Gastrocnemius medialis (tissue), 4 donors: ENCODE measurements around the gene MNAT1. TPM values are rescaled to one million over a fixed set of nuclear protein-coding genes. Genes with fewer than 3 reads are reported as not detected.
"Not testable (repeated sequence)": the region's sequence is repeated elsewhere in the genome, so short reads cannot be mapped to it uniquely, and the experiment has no call there.

ENCODE experiments used
- ATAC-seq, 2 donors: fragments of 150-250 bp; one replicate each; pipeline ENCODE4 v1.9.1; 2016
- DNase-seq, 2 donors: peaks; one replicate each; pipeline ENCODE4 v3.0.0-alpha.2; 2019
- H3K27ac ChIP-seq, 4 donors: fragments of 200-600 bp; sonication (generic); 1 replicate in 1 of 4; 2 replicates in 3 of 4; pipeline ENCODE4 v1.5.1; 2016 to 2018; ENCODE audit warnings: mild to moderate bottlenecking in 2 of 4, moderate library complexity in 1 of 4
- H3K27me3 ChIP-seq, 3 donors: fragments of 200-600 bp; sonication (generic) in 2 of 3; 1 replicate in 1 of 3; 2 replicates in 2 of 3; pipeline versions ENCODE4 v1.5.1 to v1.6.0; 2016 to 2019; ENCODE audit warnings: mild to moderate bottlenecking in 1 of 3, moderate library complexity in 1 of 3
- H3K36me3 ChIP-seq, 2 donors: fragments of 200-600 bp; sonication (generic) in 1 of 2; one replicate each; pipeline ENCODE4 v1.5.1; 2017 to 2018
- H3K4me1 ChIP-seq, 2 donors: fragments of 200-600 bp; sonication (generic) in 1 of 2; one replicate each; pipeline ENCODE4 v1.5.1; 2016 to 2017; ENCODE audit warnings: mild to moderate bottlenecking in 2 of 2
- H3K4me3 ChIP-seq, 4 donors: fragments of 200-600 bp; sonication (generic) in 3 of 4; 1 replicate in 1 of 4; 2 replicates in 3 of 4; pipeline ENCODE4 v1.5.1; 2016 to 2019; ENCODE audit warnings: mild to moderate bottlenecking in 2 of 4
- H3K9me3 ChIP-seq, 3 donors: fragments of 200-600 bp; sonication (generic) in 2 of 3; 1 replicate in 1 of 3; 2 replicates in 2 of 3; pipeline ENCODE4 v1.5.1; 2016 to 2019
- POLR2A ChIP-seq, 2 donors: fragments of 450-650 bp; IDR thresholded peaks; one replicate each; pipeline ENCODE4 v1.6.1; 2017; ENCODE audit warnings: antibody characterized with exemption in 2 of 2, mild to moderate bottlenecking in 2 of 2, moderate library complexity in 2 of 2
- in situ Hi-C, 4 donors: fragments of 200-750 bp; cut with MboI; loops; one replicate each; pipeline versions ENCODE4 v1.15.0 to v1.8.0; 2017; ENCODE audit warnings: low sequenced_read_pairs in 4 of 4
- intact Hi-C: fragments of 100-400 bp; cut with DNase I; formaldehyde crosslinking; loops from one replicate; pipeline ENCODE4 v1.15.1; 2023; ENCODE audit warnings: low total_unique reads
- total RNA-seq, 4 donors: library from RNA; depleted of rRNA; stranded (reverse); fragments of >200 nt; gene quantifications; one replicate each; pipeline versions ENCODE4 v1.1.0 to v1.2.3, GENCODE V29; 2016
- TF ChIP-seq, protein P1 (sequence below), 5 experiments: fragments of 450-650 bp in 3 of 5; fragments of 200-600 bp in 2 of 5; sonication (generic) in 2 of 5; IDR thresholded peaks in 4 of 5; conservative IDR thresholded peaks in 1 of 5; 1 replicate in 4 of 5; 2 replicates in 1 of 5; pipeline ENCODE4 v1.5.1; 2016 to 2019; ENCODE audit warnings: antibody characterized with exemption in 5 of 5, mild to moderate bottlenecking in 3 of 5, moderate library complexity in 3 of 5

MNAT1 gene
- total RNA-seq, 4 donors from 2014 or later: 50.1 to 69.2 (median 62.0) TPM

DNA sequence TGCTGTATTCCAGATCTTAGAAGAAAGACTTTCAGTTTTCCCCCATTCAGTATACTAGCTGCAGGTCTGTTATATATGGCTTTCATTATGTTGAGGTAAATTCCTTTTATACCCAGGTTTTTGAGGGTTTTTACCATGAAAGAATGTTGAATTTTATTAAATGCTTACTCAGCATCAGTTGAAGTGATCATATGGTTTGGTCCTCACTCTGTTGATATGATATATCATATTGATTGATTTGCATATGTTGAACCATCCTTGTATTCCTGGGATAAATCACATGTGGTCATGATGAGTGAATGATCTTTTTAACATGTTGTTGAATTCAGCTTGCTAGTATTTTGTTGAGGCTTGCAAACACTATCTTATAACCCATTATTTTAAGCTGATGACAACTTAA, 149.6 kb downstream of the MNAT1 start:
- no peak overlapping the region for H3K4me3 ChIP-seq
- no peaks in the 10 kb centered on the region for H3K27me3 ChIP-seq
- TF ChIP-seq POLR2A (IDR thresholded peaks at IDR 0.05): no peak
- TF ChIP-seq, protein P1, sequence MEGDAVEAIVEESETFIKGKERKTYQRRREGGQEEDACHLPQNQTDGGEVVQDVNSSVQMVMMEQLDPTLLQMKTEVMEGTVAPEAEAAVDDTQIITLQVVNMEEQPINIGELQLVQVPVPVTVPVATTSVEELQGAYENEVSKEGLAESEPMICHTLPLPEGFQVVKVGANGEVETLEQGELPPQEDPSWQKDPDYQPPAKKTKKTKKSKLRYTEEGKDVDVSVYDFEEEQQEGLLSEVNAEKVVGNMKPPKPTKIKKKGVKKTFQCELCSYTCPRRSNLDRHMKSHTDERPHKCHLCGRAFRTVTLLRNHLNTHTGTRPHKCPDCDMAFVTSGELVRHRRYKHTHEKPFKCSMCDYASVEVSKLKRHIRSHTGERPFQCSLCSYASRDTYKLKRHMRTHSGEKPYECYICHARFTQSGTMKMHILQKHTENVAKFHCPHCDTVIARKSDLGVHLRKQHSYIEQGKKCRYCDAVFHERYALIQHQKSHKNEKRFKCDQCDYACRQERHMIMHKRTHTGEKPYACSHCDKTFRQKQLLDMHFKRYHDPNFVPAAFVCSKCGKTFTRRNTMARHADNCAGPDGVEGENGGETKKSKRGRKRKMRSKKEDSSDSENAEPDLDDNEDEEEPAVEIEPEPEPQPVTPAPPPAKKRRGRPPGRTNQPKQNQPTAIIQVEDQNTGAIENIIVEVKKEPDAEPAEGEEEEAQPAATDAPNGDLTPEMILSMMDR (IDR thresholded peaks at IDR 0.05 in 4 of 5, conservative IDR thresholded peaks at IDR 0.05 in 1 of 5): no peak
- DNase-seq (no peak), ATAC-seq (no peak)
- peaks cover 0 to 6% of the 10 kb centered on the region in 2 donors for H3K4me1 ChIP-seq
- in situ Hi-C loops (no loop called here), intact Hi-C loops (no loop called here)
- H3K27ac ChIP-seq: no peak overlapping the region
- peaks cover 0 to 12% of the 10 kb centered on the region in 2 donors for H3K36me3 ChIP-seq
- no peaks in the 10 kb centered on the region for H3K9me3 ChIP-seq

DNA sequence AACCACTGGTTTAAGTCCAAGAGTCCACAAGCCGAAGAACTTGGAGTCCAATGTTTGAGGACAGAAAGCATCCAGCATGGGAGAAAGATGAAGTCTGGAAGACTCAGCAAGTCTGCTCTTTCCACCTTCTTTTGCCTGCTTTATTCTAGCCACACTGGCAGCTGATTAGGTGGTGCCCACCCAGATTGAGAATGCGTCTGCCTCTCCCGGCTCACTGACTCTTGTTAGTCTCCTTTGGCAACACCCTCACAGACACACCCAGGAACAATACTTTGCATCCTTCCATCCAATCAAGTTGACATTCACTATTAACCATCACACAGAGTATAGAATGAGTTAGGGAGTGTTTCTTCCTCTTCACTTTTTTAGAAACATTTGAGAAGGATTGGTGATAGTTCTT, 156.1 kb downstream of the MNAT1 start:
- H3K27me3 ChIP-seq, H3K4me3 ChIP-seq, DNase-seq, H3K9me3 ChIP-seq, H3K27ac ChIP-seq, ATAC-seq, in situ Hi-C loops, H3K36me3 ChIP-seq, H3K4me1 ChIP-seq, intact Hi-C loops: not testable (repeated sequence)

DNA sequence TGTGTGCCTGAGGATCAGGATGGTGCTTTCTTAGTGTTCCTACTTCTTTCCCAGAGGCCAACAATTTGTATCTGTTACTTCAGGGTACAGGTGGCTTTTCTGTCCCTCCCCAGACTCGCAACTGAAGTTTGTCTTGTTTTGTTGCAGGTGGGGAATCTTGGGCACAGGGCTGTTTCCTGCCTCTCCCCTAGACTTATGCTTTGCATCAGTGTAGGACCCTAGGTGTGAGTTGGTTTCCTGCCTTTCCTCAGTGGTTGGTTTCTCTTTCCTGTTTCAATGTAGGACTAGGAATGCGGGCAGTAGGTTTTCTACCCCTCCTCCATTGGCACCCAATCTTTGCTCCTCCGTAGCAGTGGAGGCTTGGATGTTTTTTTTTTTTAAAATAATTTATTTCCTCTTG, 159.3 kb downstream of the MNAT1 start:
- in situ Hi-C loops: no loop called here
- no peak overlapping the region for H3K4me3 ChIP-seq
- no peaks in the 10 kb centered on the region for H3K36me3 ChIP-seq
- DNase-seq (no peak), ATAC-seq (no peak)
- intact Hi-C loops: no loop called here
- peaks cover 4 to 8% of the 10 kb centered on the region in 2 donors for H3K4me1 ChIP-seq
- H3K27ac ChIP-seq: no peak overlapping the region
- TF ChIP-seq, protein P1 (IDR thresholded peaks at IDR 0.05 in 4 of 5, conservative IDR thresholded peaks at IDR 0.05 in 1 of 5): no peak
- no peak for TF ChIP-seq POLR2A (IDR thresholded peaks at IDR 0.05)
- H3K9me3 ChIP-seq: no peaks in the 10 kb centered on the region
- H3K27me3 ChIP-seq: no peaks in the 10 kb centered on the region

DNA sequence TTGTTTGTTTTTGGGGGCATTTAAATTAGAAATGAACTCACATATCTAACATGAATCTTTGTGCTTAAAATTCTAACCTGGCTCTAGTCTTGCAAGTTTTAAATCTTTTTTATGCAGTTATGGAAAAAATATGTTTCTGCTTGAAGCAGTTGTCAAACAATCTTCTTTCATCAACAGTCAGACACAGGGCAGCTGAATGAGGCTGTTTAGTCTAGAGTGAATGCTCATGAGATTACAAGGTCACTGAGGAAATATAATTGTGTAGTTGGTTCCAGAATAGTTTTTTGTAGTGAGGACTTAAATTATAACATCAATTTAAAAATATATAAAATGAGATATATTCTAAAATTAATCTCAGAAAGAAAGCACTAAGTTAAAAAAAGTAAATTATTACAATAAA, 169.8 kb downstream of the MNAT1 start:
- no peak for TF ChIP-seq POLR2A (IDR thresholded peaks at IDR 0.05)
- TF ChIP-seq, protein P1 (IDR thresholded peaks at IDR 0.05 in 4 of 5, conservative IDR thresholded peaks at IDR 0.05 in 1 of 5): no peak
- intact Hi-C loops: no loop called here
- no peak overlapping the region for H3K27ac ChIP-seq
- no peaks in the 10 kb centered on the region for H3K4me1 ChIP-seq
- no peak for ATAC-seq
- in situ Hi-C loops: no loop called here
- H3K4me3 ChIP-seq: no peak overlapping the region
- DNase-seq: no peak
- no peaks in the 10 kb centered on the region for H3K27me3 ChIP-seq
- H3K9me3 ChIP-seq: no peaks in the 10 kb centered on the region
- no peaks in the 10 kb centered on the region for H3K36me3 ChIP-seq

DNA sequence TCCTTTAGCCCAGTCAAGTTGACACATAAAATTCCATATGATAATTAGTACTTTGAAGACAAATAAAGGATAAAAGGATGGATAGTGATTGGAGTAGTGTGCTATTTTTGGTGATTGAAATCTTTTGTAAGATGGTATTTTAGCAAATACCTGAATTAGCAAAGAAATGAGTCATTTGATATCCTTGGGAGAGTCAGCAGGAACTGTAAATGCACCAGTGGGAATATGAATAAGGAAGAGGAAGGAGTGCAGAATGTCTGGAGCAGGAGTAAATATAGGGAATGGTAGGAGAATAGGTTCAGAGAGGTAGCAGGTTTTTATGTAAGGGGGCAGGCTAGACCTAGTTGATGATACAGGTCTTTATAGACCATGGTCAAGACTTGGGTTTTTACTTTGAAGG, 171.4 kb downstream of the MNAT1 start:
- no peaks in the 10 kb centered on the region for H3K9me3 ChIP-seq
- no peak for ATAC-seq
- H3K4me1 ChIP-seq: no peaks in the 10 kb centered on the region
- intact Hi-C loops: no loop called here
- H3K36me3 ChIP-seq: no peaks in the 10 kb centered on the region
- no peak overlapping the region for H3K27ac ChIP-seq
- TF ChIP-seq POLR2A (IDR thresholded peaks at IDR 0.05): no peak
- TF ChIP-seq, protein P1 (IDR thresholded peaks at IDR 0.05 in 4 of 5, conservative IDR thresholded peaks at IDR 0.05 in 1 of 5): no peak
- in situ Hi-C loops: no loop called here
- no peaks in the 10 kb centered on the region for H3K27me3 ChIP-seq
- DNase-seq: no peak
- no peak overlapping the region for H3K4me3 ChIP-seq
